ENCODE results near the gene AOC2.

AOC2 gene

DNA sequence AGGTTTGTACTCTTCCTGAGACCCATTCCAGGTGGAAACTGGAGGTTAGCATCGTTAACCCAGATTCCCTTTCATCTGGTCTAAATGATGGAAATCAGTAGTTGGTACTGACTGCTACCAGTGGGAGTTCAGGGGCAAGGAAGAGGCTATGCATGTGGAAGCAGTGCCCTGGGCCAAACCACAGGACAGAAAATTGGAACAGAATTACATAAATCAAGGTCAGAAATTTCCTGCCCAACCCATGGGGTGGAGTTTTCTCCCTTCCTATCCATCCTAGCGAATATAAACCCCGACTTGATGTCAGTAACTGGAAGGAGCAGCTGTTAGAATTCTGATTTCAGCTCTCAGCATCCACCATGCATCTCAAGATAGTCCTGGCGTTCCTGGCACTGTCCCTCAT is at the start of gene AOC2:
Gene AOC2, plus strand, starts transcription at position 310 of the 400 bp plus-strand sequence. Its CDS starts 47 bp downstream, at position 357.
- no peak for DNase-seq (ENCODE audit: low read depth, low spot score)

- no peak for DNase-seq (ENCODE audit: low read depth, low spot score)
These were observed 49.3 kb upstream of the AOC2 start for GRCh38 chr17:42795061-42795460.

DNA sequence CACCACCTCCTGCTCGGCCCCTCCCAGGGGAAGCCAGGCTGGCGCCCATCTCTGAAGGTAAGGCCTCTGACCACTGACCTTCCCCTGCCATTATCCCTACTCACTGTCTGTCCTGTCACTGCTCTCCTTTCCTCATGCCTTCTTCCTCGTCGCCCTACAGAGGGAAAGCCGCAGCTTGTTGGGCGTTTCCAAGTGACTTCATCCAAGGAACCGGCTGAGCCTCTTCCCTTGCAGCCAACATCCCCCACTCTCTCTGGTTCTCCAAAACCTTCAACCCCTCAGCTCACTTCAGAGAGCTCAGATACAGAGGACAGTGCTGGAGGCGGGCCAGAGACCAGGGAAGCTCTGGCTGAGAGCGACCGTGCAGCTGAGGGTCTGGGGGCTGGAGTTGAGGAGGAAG is 48.9 kb upstream of the AOC2 start:
- no peak for DNase-seq (ENCODE audit: low read depth, low spot score)

DNA sequence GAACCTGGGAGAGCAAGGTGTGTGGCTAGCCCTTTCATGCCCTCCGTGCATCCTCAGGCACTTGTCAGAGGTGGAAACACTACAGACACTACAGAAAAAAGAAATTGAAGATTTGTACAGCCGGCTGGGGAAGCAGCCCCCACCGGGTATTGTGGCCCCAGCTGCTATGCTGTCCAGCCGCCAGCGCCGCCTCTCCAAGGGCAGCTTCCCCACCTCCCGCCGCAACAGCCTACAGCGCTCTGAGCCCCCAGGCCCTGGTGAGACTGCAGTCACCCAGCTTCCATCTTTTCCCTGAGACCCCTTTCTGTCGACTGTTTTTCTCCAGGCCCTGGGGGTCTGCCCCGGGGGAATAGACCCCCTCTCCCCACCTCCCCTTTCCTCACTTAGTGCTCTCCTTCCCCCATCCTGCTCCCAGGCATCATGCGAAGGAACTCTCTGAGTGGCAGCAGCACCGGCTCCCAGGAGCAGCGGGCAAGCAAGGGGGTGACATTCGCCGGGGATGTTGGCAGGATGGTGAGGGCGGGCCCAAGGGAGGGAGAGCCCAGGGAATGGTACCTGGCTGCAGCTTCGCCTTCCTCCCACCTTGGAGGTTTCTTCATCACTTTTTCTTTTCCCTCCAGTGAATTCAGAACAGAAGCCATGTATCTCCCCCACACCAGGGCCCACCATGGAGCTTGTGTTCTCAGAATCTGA is 48.2 kb upstream of the AOC2 start:
- no peak for DNase-seq (ENCODE audit: low read depth, low spot score)

DNA sequence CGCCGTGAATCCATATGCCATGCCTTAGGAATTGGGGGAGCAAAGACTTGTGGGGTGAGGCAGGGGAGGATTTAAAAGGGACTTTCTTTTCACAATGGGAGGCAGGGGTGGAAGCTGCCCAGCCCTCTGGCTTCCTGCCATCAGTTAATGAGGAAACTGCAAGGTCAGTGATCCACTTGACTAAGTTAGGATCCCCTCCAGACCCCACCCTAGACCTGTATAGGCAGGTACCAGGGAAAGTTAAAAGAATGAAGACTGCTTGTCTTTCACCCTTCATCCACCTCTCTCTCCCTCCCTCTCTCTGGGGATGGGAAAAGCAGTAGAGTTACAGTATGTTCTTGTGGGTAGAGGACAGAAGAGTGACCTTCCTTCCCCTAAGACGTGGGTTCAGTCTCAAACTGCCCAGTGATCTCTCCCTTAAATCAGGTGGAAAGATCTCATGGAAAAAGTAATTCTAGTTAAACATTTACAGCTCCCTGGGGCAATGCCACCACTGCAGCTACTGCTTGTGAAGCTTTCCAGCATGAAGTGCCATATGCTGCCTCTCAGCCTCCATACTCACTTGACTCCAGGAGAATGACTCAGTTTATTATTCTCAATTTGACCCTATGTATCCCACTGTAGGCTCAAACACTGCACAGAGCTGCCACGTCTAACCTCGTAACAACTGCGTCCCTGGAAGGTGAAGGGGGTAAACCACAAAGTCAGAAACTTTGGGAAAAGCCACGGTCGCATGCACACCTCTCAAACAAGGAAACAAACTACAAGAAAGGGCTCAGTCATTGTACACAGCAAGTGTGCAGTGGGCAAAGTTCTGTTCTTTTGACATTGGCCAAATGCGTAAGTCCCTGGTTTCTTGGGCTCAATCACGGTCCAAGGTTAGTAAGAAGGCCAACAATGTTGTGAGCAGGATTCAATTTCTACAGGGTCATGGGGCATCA is 47.0 kb upstream of the AOC2 start:
- no peak for DNase-seq (ENCODE audit: low read depth, low spot score)

DNA sequence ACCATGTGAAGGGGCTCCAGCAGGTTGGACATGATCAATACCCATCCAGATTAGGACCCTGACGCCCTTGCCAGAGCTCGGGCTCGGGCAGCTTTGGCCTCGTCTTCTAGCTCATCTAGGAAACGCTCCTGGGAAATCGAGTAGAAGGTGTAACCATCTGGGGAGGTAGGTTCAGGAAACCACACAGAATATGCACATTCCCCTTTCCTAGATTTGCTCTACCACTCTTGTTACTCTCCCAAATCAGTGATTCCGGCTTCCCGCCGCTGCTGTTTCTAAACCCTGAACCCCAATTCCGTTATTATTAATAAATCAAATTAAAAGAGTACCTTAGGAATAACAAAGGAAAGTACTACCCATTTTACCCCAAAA is 46.4 kb upstream of the AOC2 start:
- no peak for DNase-seq (ENCODE audit: low read depth, low spot score)

- peak; percentile 89 for DNase-seq (ENCODE audit: low read depth, low spot score)
These were observed 45.7 kb upstream of the AOC2 start, which contains the start of the genes CNTD1 and COA3 for GRCh38 chr17:42798383-42799380. TSS of gene CNTD1 (plus strand) at chr17:42798861. CDS start at chr17:42799068, 207 bp downstream. TSS of gene COA3 (minus strand) at chr17:42798704. CDS start at chr17:42798681, 23 bp downstream.

- no peak for DNase-seq (ENCODE audit: low read depth, low spot score)
These were observed 41.1 kb upstream of the AOC2 start for GRCh38 chr17:42803074-42803883.

DNA sequence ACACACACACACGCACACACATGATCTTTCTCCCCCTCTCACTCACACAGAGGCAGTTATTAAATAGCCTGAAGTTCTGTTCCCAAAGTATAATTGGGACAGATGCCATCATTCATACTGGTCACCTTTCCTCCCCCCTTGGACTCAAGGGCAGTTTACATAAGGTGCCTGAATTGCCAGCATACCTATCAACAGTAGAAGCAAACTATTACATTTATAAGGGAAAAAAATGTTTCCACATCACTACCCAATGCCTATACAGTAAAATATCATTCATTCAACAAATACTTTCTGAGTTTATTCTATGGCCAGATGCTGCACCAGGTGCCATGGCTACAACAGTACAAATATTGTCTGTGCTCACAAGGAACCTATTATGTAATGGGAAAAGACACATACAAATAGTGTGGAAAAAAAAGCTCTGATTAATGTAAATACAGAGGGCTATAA is 39.4 kb upstream of the AOC2 start:
- no peak for DNase-seq (ENCODE audit: low read depth, low spot score)

DNA sequence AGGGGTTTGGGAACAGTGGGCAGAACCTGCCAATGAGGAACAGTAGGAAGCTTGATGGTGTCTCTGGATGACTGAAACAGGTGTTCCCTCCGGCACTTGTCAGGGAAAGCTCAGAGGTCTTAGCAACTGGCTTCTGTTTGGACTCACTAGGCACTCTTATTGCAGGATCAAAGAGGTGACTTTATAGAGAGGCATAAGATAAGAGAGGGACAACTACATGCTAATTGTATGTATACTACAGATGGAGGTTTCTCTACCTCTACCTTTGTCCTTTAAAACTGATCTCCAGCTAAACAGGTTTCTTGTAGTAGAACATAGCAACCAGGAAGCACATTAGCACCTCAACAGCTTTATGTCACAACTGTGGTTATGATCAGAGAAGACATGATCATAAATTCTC is 38.1 kb upstream of the AOC2 start:
- DNase-seq (ENCODE audit: low read depth, low spot score): no peak

DNA sequence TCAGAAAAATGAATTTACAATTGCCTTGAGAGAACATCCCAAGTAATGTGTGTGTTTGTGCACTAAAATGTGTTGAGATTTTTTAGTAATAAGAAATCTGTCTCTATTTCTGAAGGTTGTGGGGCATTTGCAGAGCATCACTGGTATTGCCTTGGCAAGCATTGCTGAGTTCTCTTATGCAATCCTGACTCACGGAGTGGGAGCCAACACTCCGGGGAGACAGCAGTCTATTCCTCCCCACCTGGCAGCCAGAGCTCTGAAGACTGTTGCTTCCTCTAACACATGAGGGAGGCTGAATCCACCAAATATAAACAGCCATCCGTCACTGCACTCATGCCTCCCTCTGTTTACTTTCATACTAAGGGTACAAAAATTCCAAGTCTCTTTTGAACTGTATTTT is 35.1 kb upstream of the AOC2 start:
- no peak for DNase-seq (ENCODE audit: low read depth, low spot score)

DNA sequence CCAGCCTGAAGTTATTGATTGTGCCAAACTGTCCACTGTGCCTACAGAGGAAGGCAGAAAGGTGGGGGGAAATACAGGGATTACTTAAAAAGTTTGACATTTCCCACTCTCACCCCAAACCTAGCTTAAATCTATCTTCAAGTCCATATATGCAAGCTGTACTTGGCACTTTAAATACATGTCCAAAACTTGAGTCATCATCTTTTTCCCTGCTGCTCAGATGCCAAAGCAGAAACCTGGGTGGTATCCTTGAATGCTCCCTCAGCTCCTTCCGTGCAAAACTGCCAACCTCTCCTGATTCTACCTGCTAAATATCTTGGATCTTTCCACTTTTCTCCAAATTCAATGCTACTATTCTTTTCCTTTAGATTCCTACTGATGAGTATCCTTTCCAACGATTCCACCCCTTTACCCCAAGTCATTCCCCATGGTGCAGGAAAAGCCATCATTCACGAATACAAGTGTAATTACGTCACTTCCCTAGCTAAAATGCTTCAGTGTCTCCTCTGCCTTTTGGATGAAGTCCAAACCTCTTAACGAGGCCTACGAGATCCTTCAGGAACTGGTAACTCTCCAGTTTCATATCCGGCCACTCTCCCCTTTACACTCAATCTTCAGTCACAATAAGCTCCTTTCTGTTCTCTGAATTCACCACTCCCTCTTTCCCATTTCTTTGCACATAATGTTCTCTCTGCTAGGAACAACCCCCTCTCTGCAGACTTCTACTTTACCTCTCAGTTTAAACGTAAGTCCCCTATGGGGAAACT is 29.6 kb upstream of the AOC2 start:
- DNase-seq (ENCODE audit: low read depth, low spot score): no peak

DNA sequence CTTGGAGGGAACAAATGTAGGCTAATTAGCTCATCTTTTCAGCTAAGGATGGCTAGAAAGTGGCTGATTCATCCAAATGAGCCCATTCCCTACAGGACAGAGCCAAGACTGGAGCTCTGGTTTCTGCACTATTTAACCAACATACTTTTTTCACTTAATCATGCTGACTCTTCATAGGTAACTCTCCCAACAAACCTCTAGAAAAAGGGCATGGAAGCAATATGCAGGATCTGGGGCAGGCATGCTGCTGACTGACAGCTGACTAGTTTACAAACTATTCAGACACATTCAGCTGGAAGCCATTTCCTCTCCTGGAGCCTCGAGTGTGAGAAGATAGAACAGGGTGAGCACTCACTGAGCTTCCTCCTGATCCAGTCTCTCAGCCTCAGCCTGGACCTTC is 26.5 kb upstream of the AOC2 start:
- DNase-seq (ENCODE audit: low read depth, low spot score): no peak

DNA sequence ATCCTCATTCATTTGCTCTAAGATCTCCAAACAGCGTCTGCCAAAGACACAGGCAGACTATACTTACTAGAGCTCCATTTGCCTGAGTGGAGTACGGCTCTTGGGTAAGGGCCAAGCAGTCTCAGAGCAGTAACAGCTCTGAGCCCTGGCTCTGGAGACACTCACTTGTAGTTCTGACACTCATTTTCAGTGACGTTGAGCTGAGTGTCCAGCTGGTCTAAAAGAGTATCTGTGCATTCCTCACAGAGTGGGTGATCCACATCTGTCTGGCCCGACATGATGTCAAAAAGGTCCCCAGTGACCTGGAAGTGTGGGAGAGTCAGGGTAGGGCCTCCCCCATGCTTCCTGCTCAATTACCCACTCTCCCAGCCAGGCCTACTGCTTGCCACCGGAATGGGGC is 26.0 kb upstream of the AOC2 start:
- DNase-seq (ENCODE audit: low read depth, low spot score): no peak

- peak; percentile 79 for DNase-seq (ENCODE audit: low read depth, low spot score)
These were observed 24.3 kb upstream of the AOC2 start for GRCh38 chr17:42819939-42820535.

DNA sequence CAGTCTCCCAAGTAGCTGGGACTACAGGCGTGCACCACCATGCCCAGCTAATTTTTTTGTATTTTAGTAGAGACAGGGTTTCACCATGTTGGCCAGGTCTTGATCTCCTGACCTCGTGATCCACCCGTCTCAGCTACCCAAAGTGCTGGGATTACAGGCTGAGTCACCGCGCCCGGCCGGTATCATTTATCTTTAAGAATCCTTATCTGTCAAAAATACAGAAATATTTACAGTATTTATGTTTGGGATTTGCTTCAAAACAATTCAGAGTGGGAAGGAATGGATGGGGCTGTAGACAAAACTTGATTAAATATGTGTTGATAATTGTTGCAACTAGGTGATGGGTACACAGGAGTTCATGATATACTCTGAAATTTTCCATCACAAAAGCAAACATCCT is 23.2 kb upstream of the AOC2 start:
- no peak for DNase-seq (ENCODE audit: low read depth, low spot score)

- no peak for DNase-seq (ENCODE audit: low read depth, low spot score)
These were observed 16.9 kb upstream of the AOC2 start for GRCh38 chr17:42827472-42827871.

DNA sequence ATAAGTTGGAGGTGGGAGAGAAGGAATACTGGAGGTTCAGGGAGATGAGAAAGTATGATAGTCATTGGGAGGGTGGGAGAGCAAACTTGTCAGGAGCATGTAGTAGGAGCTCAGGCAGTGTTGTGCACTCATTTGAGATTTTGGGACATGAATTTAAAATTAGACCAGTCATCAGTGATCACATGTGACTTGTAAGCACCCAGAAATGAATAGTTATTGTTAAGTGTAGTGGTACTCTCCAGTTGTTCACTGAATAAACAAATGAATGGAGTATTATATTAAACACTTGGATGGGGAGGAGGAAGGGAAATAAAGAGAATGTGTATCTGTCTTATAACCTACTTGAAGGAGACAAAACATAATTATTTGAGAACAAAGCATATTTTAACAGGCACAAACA is 13.4 kb upstream of the AOC2 start:
- DNase-seq (ENCODE audit: low read depth, low spot score): no peak

DNA sequence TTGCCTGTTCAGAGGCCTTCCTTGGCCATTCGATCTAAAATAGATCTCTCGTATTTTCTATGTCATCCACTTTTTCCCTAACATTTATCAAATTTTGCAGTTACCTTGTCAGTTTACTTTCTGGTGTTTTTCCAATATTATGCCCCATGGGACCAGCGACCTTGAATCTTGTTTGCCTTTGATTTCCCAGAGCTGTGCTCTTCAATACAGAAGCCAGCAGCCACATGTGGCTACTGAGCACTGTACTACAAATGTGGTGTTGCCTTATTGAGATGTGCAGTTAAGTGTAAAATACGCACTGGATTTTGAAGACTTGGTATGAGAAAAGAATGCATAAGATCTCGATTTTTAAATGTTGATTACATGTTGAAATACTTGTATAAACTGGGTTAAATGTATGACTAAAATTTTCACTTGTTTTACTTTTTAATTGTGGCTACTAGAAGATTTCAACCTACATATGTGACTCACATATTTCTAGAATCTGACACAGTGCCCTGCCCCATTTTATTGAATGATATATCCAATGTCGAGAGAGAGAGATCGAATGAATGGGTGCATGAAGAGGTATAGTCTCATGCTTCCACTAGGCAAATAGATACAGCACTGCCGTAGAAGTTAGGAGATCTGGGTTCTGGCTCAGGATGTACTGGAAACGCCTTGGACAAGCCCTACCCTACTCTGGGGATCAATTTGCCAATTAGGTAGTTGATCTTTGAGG is 12.0 kb upstream of the AOC2 start:
- no peak for DNase-seq (ENCODE audit: low read depth, low spot score)
